ENCODE data around the gene L1TD1.

L1TD1 gene

DNA sequence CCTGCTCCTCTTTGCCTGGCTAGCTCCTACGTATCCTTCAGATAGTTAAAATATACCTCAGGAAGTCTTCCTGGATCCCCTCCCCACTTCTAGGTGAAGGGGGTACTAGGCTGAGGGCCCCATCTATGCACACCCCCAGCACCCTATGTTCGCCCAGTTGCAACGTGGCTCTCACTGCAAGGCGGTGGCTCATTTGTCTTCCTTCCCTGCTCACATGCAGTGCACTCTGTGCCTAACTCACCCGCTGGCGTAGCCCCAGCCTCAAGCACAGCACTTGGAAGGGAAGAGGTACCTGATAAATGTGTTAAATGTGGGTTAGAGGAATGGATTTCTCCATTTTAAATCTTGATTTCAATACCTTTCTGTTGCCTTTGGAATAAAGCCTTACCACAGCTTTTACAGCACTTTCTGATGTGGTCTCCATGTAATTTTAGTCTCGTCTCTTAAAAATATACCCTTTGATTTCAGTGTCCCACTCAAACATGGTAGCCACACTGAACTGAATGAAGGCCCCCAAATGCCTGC is 39.3 kb downstream of the L1TD1 start:
- Histone ChIP-seq H4K91ac (ENCODE audit: low read length) (no peak overlapping the region), H3K9ac (ENCODE audit: low read length) (no peak overlapping the region), H3K18ac (ENCODE audit: low read depth in 1 of 2, low read length in 2 of 2) (no peak overlapping the region), H3K4ac (ENCODE audit: low read depth in 1 of 2, low read length in 2 of 2) (no peak overlapping the region), H3K4me1 (ENCODE audit: control insufficient read depth, insufficient read depth, low read depth, low read length) (peaks cover 4% of the 10 kb centered on the region), H3K27me3 (ENCODE audit: control insufficient read depth in 1 of 2, insufficient read depth in 1 of 2, low read length in 2 of 2) (no peaks in the 10 kb centered on the region), H3K14ac (ENCODE audit: low read length in 2 of 2) (no peak overlapping the region), H2BK12ac (ENCODE audit: low read length in 2 of 2) (no peak overlapping the region), H2BK15ac (ENCODE audit: low read depth, poor library complexity, severe bottlenecking) (no peak overlapping the region), H3K4me2 (ENCODE audit: low read length, poor library complexity, severe bottlenecking) (no peak overlapping the region), H4K8ac (ENCODE audit: low read length) (no peak overlapping the region), H3K23ac (ENCODE audit: low read length in 2 of 2) (no peak overlapping the region), H3K27ac (ENCODE audit: low read length, poor library complexity, severe bottlenecking) (no peak overlapping the region), H3K9me3 (ENCODE audit: control insufficient read depth, low read length) (no peaks in the 10 kb centered on the region), H2AFZ (ENCODE audit: low read depth, low read length) (no peak overlapping the region), H3K36me3 (ENCODE audit: control insufficient read depth in 1 of 2, insufficient read depth in 2 of 2, low read depth in 1 of 2, low read length in 2 of 2) (no peaks in the 10 kb centered on the region), H3K79me1 (replicated peaks; ENCODE audit: low read length, poor library complexity, severe bottlenecking) (no peaks in the 10 kb centered on the region), H2BK120ac (ENCODE audit: low read depth, low read length) (no peak overlapping the region), H2BK5ac (ENCODE audit: low read depth, low read length, poor library complexity, severe bottlenecking) (no peak overlapping the region), H3K4me3 (ENCODE audit: insufficient read depth in 1 of 2, low read depth in 1 of 2, low read length in 2 of 2) (no peak overlapping the region), H2AK5ac (ENCODE audit: low read length, severe bottlenecking) (no peak overlapping the region)
- WGBS, result 95% methylated on average over 3 of the region's 7 CpGs
- no peak for DNase-seq

DNA sequence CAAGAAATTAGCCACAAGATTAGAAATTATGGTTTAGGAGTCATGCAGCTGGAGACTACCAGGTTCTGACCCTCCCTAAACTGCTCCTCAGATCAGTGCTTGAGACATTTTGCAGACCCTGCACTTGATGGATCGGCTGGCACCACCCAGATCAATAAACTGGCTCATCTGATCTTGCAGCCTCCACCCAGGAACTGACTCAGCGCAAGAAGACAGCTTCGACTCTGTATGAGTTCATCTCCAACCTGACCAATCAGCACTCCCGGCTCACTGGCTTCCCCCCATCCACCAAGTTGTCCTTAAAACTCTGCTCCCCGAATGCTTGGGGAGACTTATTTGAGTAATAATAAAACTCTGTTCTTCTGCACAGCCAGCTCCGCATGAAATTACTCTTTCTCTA is 40.0 kb downstream of the L1TD1 start:
- Histone ChIP-seq H3K4me1 (ENCODE audit: control insufficient read depth, insufficient read depth, low read depth, low read length) (peaks cover 4% of the 10 kb centered on the region), H2AK5ac (ENCODE audit: low read length, severe bottlenecking) (no peak overlapping the region), H3K9me3 (ENCODE audit: control insufficient read depth, low read length) (no peaks in the 10 kb centered on the region), H4K8ac (ENCODE audit: low read length) (no peak overlapping the region), H3K4ac (ENCODE audit: low read depth in 1 of 2, low read length in 2 of 2) (no peak overlapping the region), H2BK120ac (ENCODE audit: low read depth, low read length) (no peak overlapping the region), H2BK5ac (ENCODE audit: low read depth, low read length, poor library complexity, severe bottlenecking) (no peak overlapping the region), H3K9ac (ENCODE audit: low read length) (no peak overlapping the region), H2BK15ac (ENCODE audit: low read depth, poor library complexity, severe bottlenecking) (no peak overlapping the region), H3K18ac (ENCODE audit: low read depth in 1 of 2, low read length in 2 of 2) (no peak overlapping the region), H3K36me3 (ENCODE audit: control insufficient read depth in 1 of 2, insufficient read depth in 2 of 2, low read depth in 1 of 2, low read length in 2 of 2) (no peaks in the 10 kb centered on the region), H3K27ac (ENCODE audit: low read length, poor library complexity, severe bottlenecking) (no peak overlapping the region), H4K91ac (ENCODE audit: low read length) (no peak overlapping the region), H2BK12ac (ENCODE audit: low read length in 2 of 2) (no peak overlapping the region), H3K27me3 (ENCODE audit: control insufficient read depth in 1 of 2, insufficient read depth in 1 of 2, low read length in 2 of 2) (no peaks in the 10 kb centered on the region), H3K4me2 (ENCODE audit: low read length, poor library complexity, severe bottlenecking) (no peak overlapping the region), H2AFZ (ENCODE audit: low read depth, low read length) (no peak overlapping the region), H3K79me1 (replicated peaks; ENCODE audit: low read length, poor library complexity, severe bottlenecking) (no peaks in the 10 kb centered on the region), H3K4me3 (ENCODE audit: insufficient read depth in 1 of 2, low read depth in 1 of 2, low read length in 2 of 2) (no peak overlapping the region), H3K23ac (ENCODE audit: low read length in 2 of 2) (no peak overlapping the region), H3K14ac (ENCODE audit: low read length in 2 of 2) (no peak overlapping the region)
- 82% methylated on average over 6 of the region's 6 CpGs for WGBS
- no peak for DNase-seq

DNA sequence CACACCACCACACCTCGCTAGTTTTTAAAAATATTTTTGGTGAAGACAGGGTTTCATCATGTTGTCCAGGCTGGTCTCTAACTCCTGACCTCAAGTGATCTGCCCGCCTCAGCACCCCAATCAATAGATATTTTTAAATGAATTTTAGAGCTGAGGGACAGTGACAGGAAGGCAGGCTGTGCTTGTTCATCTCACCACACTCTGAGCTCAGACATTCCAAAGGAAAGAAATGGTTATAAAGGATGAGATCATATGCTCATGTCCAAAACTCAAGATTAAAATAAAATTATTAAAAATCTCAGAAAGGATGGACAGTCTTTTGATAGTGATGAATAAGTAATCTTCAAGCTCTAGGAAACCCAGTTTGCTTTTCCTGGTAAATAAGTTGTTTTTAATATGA is 40.9 kb downstream of the L1TD1 start:
- H3K9ac ChIP-seq (ENCODE audit: low read length), result no peak overlapping the region
- H3K4me1 ChIP-seq (ENCODE audit: control insufficient read depth, insufficient read depth, low read depth, low read length), result peaks cover 2% of the 10 kb centered on the region
- H4K91ac ChIP-seq (ENCODE audit: low read length), result no peak overlapping the region
- H2BK15ac ChIP-seq (ENCODE audit: low read depth, poor library complexity, severe bottlenecking), result no peak overlapping the region
- H2BK5ac ChIP-seq (ENCODE audit: low read depth, low read length, poor library complexity, severe bottlenecking), result no peak overlapping the region
- DNase-seq, result no peak
- no peak overlapping the region for H3K4me2 ChIP-seq (ENCODE audit: low read length, poor library complexity, severe bottlenecking)
- no CpG with 5 or more reads among the region's 2 CpGs for WGBS
- H4K8ac ChIP-seq (ENCODE audit: low read length), result no peak overlapping the region
- no peak overlapping the region for H2AFZ ChIP-seq (ENCODE audit: low read depth, low read length)
- H2AK5ac ChIP-seq (ENCODE audit: low read length, severe bottlenecking), result no peak overlapping the region
- H3K27me3 ChIP-seq (ENCODE audit: control insufficient read depth in 1 of 2, insufficient read depth in 1 of 2, low read length in 2 of 2), result no peaks in the 10 kb centered on the region
- H3K23ac ChIP-seq (ENCODE audit: low read length in 2 of 2), result no peak overlapping the region
- H3K36me3 ChIP-seq (ENCODE audit: control insufficient read depth in 1 of 2, insufficient read depth in 2 of 2, low read depth in 1 of 2, low read length in 2 of 2), result no peaks in the 10 kb centered on the region
- no peak overlapping the region for H3K4me3 ChIP-seq (ENCODE audit: insufficient read depth in 1 of 2, low read depth in 1 of 2, low read length in 2 of 2)
- H3K27ac ChIP-seq (ENCODE audit: low read length, poor library complexity, severe bottlenecking), result no peak overlapping the region
- no peak overlapping the region for H3K4ac ChIP-seq (ENCODE audit: low read depth in 1 of 2, low read length in 2 of 2)
- no peak overlapping the region for H3K18ac ChIP-seq (ENCODE audit: low read depth in 1 of 2, low read length in 2 of 2)
- H3K79me1 ChIP-seq (replicated peaks; ENCODE audit: low read length, poor library complexity, severe bottlenecking), result no peaks in the 10 kb centered on the region
- H2BK12ac ChIP-seq (ENCODE audit: low read length in 2 of 2), result no peak overlapping the region
- H2BK120ac ChIP-seq (ENCODE audit: low read depth, low read length), result no peak overlapping the region
- H3K9me3 ChIP-seq (ENCODE audit: control insufficient read depth, low read length), result no peaks in the 10 kb centered on the region
- no peak overlapping the region for H3K14ac ChIP-seq (ENCODE audit: low read length in 2 of 2)

DNA sequence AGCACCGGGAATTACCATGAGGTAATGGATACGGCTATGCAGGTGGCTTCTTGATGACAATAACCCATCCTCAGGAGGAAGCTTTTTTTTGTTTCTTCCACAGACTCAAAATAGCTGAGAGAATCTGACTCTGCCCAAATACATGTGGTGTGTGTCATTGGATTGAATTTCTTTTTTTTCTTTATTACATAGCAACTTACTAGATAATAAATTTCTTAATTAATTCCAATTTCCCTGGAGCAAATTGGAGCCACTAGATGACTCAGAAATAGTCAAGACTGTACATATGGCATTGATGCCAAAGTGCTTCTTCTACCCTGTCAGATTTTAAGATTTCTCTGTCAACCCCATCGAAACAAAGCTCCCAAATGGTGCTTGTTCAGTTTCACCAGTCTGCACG is 42.7 kb downstream of the L1TD1 start:
- H3K79me1 ChIP-seq (replicated peaks; ENCODE audit: low read length, poor library complexity, severe bottlenecking), result no peaks in the 10 kb centered on the region
- H4K8ac ChIP-seq (ENCODE audit: low read length), result no peak overlapping the region
- no peak overlapping the region for H2BK12ac ChIP-seq (ENCODE audit: low read length in 2 of 2)
- H2AK5ac ChIP-seq (ENCODE audit: low read length, severe bottlenecking), result no peak overlapping the region
- WGBS, result 72% methylated on average over 2 of the region's 4 CpGs
- H2AFZ ChIP-seq (ENCODE audit: low read depth, low read length), result no peak overlapping the region
- H4K91ac ChIP-seq (ENCODE audit: low read length), result no peak overlapping the region
- H3K9me3 ChIP-seq (ENCODE audit: control insufficient read depth, low read length), result no peaks in the 10 kb centered on the region
- H2BK15ac ChIP-seq (ENCODE audit: low read depth, poor library complexity, severe bottlenecking), result no peak overlapping the region
- no peak overlapping the region for H3K9ac ChIP-seq (ENCODE audit: low read length)
- H3K18ac ChIP-seq (ENCODE audit: low read depth in 1 of 2, low read length in 2 of 2), result no peak overlapping the region
- no peaks in the 10 kb centered on the region for H3K36me3 ChIP-seq (ENCODE audit: control insufficient read depth in 1 of 2, insufficient read depth in 2 of 2, low read depth in 1 of 2, low read length in 2 of 2)
- no peak for DNase-seq
- no peak overlapping the region for H2BK5ac ChIP-seq (ENCODE audit: low read depth, low read length, poor library complexity, severe bottlenecking)
- no peak overlapping the region for H3K4me2 ChIP-seq (ENCODE audit: low read length, poor library complexity, severe bottlenecking)
- no peak overlapping the region for H3K23ac ChIP-seq (ENCODE audit: low read length in 2 of 2)
- no peak overlapping the region for H3K27ac ChIP-seq (ENCODE audit: low read length, poor library complexity, severe bottlenecking)
- no peak overlapping the region for H3K14ac ChIP-seq (ENCODE audit: low read length in 2 of 2)
- no peaks in the 10 kb centered on the region for H3K27me3 ChIP-seq (ENCODE audit: control insufficient read depth in 1 of 2, insufficient read depth in 1 of 2, low read length in 2 of 2)
- no peak overlapping the region for H3K4me3 ChIP-seq (ENCODE audit: insufficient read depth in 1 of 2, low read depth in 1 of 2, low read length in 2 of 2)
- no peak overlapping the region for H3K4ac ChIP-seq (ENCODE audit: low read depth in 1 of 2, low read length in 2 of 2)
- peaks cover 2% of the 10 kb centered on the region for H3K4me1 ChIP-seq (ENCODE audit: control insufficient read depth, insufficient read depth, low read depth, low read length)
- H2BK120ac ChIP-seq (ENCODE audit: low read depth, low read length), result no peak overlapping the region

Data from mesenchymal stem cell (in vitro differentiated cells and primary cell).